HG02588 (cell line): Measurements from ENCODE around the gene DPYD.
"Not testable (repeated sequence)": the region's sequence is repeated elsewhere in the genome, so short reads cannot be mapped to it uniquely, and the experiment has no call there.

ENCODE experiments used
- ATAC-seq: cut with Tn5 transposase; IDR thresholded peaks from one replicate; pipeline ENCODE4 v1.9.1; 2021; ENCODE audit warnings: mild to moderate bottlenecking, moderate library complexity; ENCODE audit not compliant: unreplicated experiment

Gene DPYD

GRCh38 chr1:97245026-97245425, 675.8 kb downstream of the DPYD start:
- no peak for ATAC-seq

- ATAC-seq, result no peak
Measured at GRCh38 chr1:97243973-97244560, 676.8 kb downstream of the DPYD start.

DNA sequence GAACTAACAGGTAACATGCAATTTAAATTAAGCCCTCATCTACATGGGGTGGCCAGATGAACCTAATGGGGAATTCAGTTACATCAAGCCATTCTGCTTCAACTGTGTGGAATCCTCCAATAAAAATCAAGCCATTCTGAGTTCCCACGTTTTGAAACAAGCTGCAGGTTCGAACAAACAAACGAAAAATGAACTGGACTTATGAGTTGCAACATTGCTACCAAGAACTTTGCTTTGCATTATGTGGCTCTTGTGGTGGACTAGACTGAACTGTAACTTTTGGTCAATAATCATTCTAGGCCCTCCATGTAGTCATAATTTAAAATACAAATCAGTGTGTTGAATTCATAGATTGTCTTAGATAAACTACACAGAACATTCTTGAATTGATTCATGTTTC, 682.0 kb downstream of the DPYD start:
- ATAC-seq, result no peak

GRCh38 chr1:97231354-97231753, 689.5 kb downstream of the DPYD start:
- not testable (repeated sequence) for ATAC-seq

- no peak for ATAC-seq
Measured at GRCh38 chr1:97212671-97213070, 708.2 kb downstream of the DPYD start.

DNA sequence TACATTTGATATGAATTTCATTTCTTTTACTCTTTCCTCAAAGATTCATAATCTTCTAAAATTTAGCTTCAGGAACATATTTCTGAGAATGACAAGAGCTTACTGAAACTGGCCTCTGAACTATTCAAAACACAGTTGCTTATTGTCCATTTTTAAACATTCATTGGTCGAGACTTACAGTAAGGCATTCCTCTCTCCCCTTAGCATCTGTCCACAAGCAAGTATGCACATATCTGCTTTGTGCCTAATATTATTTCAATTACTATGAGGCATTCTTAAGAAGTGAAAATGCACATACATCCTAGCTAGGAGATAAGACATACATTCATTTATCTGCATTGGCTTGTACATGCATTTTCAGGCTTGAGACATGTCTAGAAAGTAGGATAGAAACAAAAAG, 710.5 kb downstream of the DPYD start:
- ATAC-seq, result no peak

DNA sequence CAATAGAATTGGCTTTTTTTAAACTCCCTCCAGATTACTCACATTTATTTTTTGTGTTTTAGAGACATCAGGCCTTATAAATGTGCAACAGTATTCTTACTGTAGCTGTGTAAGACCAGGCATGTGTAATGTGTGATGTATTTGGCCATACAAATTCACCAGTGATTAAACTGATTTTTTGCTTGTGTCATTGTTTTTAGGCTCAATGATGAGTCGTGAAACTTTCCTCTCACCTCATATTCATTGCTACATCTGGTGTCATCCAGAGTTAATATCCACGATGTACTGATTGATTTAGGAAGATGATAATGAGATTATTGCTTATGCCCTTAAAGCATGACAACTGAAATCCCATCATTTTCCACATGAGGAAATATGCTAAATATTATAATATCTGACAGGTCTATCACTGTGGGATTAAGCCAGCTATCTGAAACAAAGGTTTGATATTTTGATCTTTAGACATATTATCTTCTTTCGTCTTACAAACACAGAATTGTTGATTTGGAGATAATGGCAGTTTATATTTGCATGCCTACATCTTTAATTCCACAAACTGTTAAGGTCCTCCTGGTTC, 711.4 kb downstream of the DPYD start:
- no peak for ATAC-seq

DNA sequence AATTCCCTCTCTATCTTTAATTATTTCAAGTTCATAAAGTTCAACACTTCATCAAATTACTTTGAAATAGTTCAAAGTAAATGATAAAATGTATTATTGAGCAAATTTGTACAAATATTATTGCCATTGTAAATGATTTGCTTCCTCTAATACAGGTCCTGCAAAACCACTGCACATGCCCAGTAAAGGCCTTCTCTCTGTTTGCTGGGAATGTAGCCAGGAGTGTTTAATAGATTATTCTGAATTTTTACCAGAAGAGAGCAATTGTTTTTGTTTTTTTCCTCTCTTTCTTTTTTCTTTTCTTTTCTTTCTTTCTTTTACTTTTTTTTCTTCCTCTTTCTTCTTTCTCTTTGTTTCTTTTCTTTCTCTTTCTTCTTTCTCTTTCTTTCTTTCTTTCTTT, 713.0 kb downstream of the DPYD start:
- ATAC-seq, result no peak

- ATAC-seq, result no peak
Measured at GRCh38 chr1:97204468-97204867, 716.4 kb downstream of the DPYD start.

DNA sequence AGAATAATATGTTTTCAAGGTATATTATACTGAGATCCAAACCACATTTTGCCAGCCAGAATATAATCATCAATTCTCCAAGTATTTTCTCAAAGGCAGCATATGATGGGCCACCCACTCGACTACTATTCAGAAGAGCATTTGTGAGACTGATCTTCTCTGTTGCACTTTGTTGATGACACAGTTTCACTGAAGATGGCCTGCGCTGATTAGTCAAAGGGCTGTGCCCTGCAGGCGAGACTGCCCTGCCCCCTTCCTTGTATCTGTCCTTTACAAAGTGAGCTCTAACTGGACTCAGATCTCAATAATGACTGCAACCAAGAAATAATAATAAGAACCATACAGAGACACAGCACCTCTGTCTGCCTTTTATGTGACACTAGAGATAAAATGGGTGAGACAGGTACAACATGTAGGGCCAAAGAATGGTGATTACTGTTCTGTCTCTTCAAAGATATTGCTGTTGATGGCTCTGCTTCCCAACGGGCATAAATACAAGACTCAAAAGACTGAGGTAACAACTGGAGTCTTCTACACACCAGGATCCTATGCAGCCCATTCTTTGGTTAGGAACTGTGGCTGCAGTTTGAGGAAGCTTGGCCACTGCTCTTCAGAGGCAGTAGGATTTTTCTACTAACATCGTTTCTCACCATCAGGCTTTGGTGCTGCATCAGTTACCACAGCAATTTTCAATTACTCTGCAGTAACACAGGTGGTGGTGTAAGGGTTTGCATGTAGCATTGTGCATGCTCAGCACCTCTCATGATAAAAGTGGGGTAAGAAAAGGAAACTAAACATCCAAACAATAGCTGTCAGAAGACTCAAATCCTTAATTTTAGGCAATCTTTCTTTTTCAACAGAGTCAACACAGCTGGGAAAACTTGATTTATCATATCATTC, 718.1 kb downstream of the DPYD start:
- ATAC-seq, result no peak

- ATAC-seq, result no peak
Measured at GRCh38 chr1:97201641-97202040, 719.2 kb downstream of the DPYD start.

- no peak for ATAC-seq
Measured at GRCh38 chr1:97200595-97200994, 720.2 kb downstream of the DPYD start.

DNA sequence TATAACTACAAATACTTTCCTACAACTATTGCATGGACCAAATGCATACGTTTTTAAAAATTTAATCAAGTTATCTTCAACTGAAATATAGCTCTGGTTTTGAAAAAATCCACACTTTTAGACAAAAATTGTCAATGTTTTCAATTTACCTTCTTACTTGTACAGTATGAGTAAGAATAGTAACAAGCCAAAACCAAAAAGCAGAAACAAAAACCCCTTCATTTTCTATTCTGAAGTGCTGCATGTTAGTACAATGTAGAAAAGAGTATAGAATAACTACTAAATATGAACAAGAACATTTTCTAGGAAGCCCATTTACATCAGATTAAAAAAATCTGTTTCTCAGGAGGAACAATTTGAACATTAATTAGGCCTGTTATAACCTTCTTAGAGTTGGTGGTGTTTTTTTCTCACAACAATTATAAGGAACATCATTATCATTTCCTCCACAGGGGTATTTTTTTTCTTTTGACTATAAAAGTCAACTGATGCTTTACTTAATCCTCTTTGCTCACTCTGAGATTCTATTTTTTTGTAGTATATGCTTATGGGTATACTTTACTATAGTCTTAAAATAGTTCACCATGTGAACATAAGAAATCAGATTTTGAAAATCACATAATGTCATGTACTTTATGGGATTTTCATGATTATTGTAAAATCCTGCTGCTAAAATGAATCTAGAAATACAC, 723.9 kb downstream of the DPYD start:
- no peak for ATAC-seq

DNA sequence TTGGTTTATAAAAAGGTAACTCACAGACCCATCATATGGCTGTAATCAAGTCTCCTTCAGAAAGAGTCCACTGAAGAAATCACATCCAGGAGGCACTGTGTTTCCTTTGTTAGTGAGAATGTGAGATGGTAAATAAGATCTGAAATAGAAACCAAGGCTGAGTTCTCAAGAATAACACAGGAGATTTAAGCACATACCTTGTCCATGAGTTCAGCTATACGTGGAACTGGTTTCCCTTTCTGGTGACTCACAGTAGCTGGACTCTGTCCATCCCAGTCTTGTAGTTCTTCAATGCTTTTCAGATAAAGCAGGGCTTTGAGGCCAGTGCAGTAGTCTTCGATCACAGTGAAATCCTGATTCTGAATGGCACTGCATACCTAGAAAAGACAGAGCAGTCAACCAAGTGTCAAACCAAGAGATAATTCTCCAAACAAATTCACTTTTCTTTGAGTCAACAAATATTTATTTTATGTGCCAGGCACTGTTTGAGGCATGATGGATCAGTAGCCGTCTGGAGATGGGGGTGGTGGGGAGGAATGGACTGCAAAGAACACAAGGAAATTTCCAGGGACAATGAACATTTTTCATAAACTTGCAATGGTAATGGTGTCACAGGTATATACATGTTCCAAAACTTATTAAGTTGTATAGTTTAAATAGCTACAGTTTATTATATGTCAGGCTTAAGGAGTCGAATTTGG, 727.8 kb downstream of the DPYD start:
- no peak for ATAC-seq

- ATAC-seq, result no peak
Measured at GRCh38 chr1:97190326-97190725, 730.5 kb downstream of the DPYD start.

GRCh38 chr1:97186381-97186780, 734.5 kb downstream of the DPYD start:
- ATAC-seq, result no peak

GRCh38 chr1:97174039-97174704, 746.7 kb downstream of the DPYD start:
- ATAC-seq, result no peak

GRCh38 chr1:97170300-97170699, 750.5 kb downstream of the DPYD start:
- no peak for ATAC-seq

DNA sequence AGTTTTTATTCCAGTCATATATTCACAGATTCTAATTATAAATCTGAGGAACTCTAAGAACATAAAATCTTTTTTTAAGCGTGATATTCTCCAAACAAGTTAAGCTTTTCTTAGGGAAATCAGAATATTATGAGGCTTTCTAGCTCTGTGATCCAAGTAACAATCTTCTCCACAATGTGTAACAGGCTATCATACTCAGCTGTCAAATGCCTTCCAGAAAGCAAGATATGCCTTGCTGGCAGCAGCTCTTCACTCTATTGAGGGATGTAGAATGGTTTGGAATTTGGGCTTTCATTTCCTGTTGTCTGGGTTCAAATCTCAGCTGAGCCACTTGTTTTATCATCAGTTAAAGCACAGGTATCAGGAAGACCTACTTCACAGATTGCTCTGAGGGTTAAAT, 752.8 kb downstream of the DPYD start:
- no peak for ATAC-seq

GRCh38 chr1:97167246-97167645, 753.6 kb downstream of the DPYD start:
- no peak for ATAC-seq
